ENCODE results near the gene RGCC.

RGCC gene

GRCh38 chr13:41468631-41469030, 11.3 kb downstream of the RGCC start:
- Histone ChIP-seq H3K9me3 (ENCODE audit: control insufficient read depth, low read length) (no peaks in the 10 kb centered on the region), H3K4me1 (ENCODE audit: control insufficient read depth, insufficient read depth, low read length, poor library complexity, severe bottlenecking) (peaks cover 47% of the 10 kb centered on the region), H3K27me3 (replicated peaks; ENCODE audit: control insufficient read depth, insufficient read depth, low read length, poor library complexity, severe bottlenecking) (no peaks in the 10 kb centered on the region), H3K27ac (ENCODE audit: insufficient read depth, low read length, poor library complexity, severe bottlenecking) (peak overlapping the region; percentile 20), H3K36me3 (ENCODE audit: control insufficient read depth, insufficient read depth, low read length) (peaks cover 47% of the 10 kb centered on the region), H3K4me3 (ENCODE audit: insufficient read depth, low read depth, low read length, poor library complexity, severe bottlenecking) (no peak overlapping the region)
- no peak for DNase-seq

GRCh38 chr13:41470196-41470595, 12.8 kb downstream of the RGCC start:
- DNase-seq, result no peak
- Histone ChIP-seq H3K27me3 (replicated peaks; ENCODE audit: control insufficient read depth, insufficient read depth, low read length, poor library complexity, severe bottlenecking) (no peaks in the 10 kb centered on the region), H3K4me3 (ENCODE audit: insufficient read depth, low read depth, low read length, poor library complexity, severe bottlenecking) (no peak overlapping the region), H3K4me1 (ENCODE audit: control insufficient read depth, insufficient read depth, low read length, poor library complexity, severe bottlenecking) (peaks cover 31% of the 10 kb centered on the region), H3K9me3 (ENCODE audit: control insufficient read depth, low read length) (no peaks in the 10 kb centered on the region), H3K27ac (ENCODE audit: insufficient read depth, low read length, poor library complexity, severe bottlenecking) (no peak overlapping the region), H3K36me3 (ENCODE audit: control insufficient read depth, insufficient read depth, low read length) (peaks cover 42% of the 10 kb centered on the region)

- Histone ChIP-seq H3K4me3 (ENCODE audit: insufficient read depth, low read depth, low read length, poor library complexity, severe bottlenecking) (no peak overlapping the region), H3K36me3 (ENCODE audit: control insufficient read depth, insufficient read depth, low read length) (peaks cover 38% of the 10 kb centered on the region), H3K27me3 (replicated peaks; ENCODE audit: control insufficient read depth, insufficient read depth, low read length, poor library complexity, severe bottlenecking) (no peaks in the 10 kb centered on the region), H3K4me1 (ENCODE audit: control insufficient read depth, insufficient read depth, low read length, poor library complexity, severe bottlenecking) (peaks cover 16% of the 10 kb centered on the region), H3K9me3 (ENCODE audit: control insufficient read depth, low read length) (no peaks in the 10 kb centered on the region), H3K27ac (ENCODE audit: insufficient read depth, low read length, poor library complexity, severe bottlenecking) (no peak overlapping the region)
- no peak for DNase-seq
Measured at GRCh38 chr13:41471785-41472184, 14.4 kb downstream of the RGCC start.

GRCh38 chr13:41487222-41487621, 29.9 kb downstream of the RGCC start:
- H3K4me3 ChIP-seq (ENCODE audit: insufficient read depth, low read depth, low read length, poor library complexity, severe bottlenecking), result no peak overlapping the region
- H3K27me3 ChIP-seq (replicated peaks; ENCODE audit: control insufficient read depth, insufficient read depth, low read length, poor library complexity, severe bottlenecking), result no peaks in the 10 kb centered on the region
- H3K27ac ChIP-seq (ENCODE audit: insufficient read depth, low read length, poor library complexity, severe bottlenecking), result no peak overlapping the region
- DNase-seq, result no peak
- no peaks in the 10 kb centered on the region for H3K36me3 ChIP-seq (ENCODE audit: control insufficient read depth, insufficient read depth, low read length)
- H3K4me1 ChIP-seq (ENCODE audit: control insufficient read depth, insufficient read depth, low read length, poor library complexity, severe bottlenecking), result peaks cover 6% of the 10 kb centered on the region
- H3K9me3 ChIP-seq (ENCODE audit: control insufficient read depth, low read length), result no peaks in the 10 kb centered on the region

- H3K9me3 ChIP-seq (ENCODE audit: control insufficient read depth, low read length), result no peaks in the 10 kb centered on the region
- no peak overlapping the region for H3K4me3 ChIP-seq (ENCODE audit: insufficient read depth, low read depth, low read length, poor library complexity, severe bottlenecking)
- DNase-seq, result no peak
- peaks cover 15% of the 10 kb centered on the region for H3K4me1 ChIP-seq (ENCODE audit: control insufficient read depth, insufficient read depth, low read length, poor library complexity, severe bottlenecking)
- no peaks in the 10 kb centered on the region for H3K27me3 ChIP-seq (replicated peaks; ENCODE audit: control insufficient read depth, insufficient read depth, low read length, poor library complexity, severe bottlenecking)
- H3K27ac ChIP-seq (ENCODE audit: insufficient read depth, low read length, poor library complexity, severe bottlenecking), result no peak overlapping the region
- no peaks in the 10 kb centered on the region for H3K36me3 ChIP-seq (ENCODE audit: control insufficient read depth, insufficient read depth, low read length)
Measured at GRCh38 chr13:41488124-41488523, 30.8 kb downstream of the RGCC start.

GRCh38 chr13:41490371-41491015, 33.1 kb downstream of the RGCC start:
- no peak overlapping the region for H3K4me3 ChIP-seq (ENCODE audit: insufficient read depth, low read depth, low read length, poor library complexity, severe bottlenecking)
- H3K27ac ChIP-seq (ENCODE audit: insufficient read depth, low read length, poor library complexity, severe bottlenecking), result no peak overlapping the region
- H3K27me3 ChIP-seq (replicated peaks; ENCODE audit: control insufficient read depth, insufficient read depth, low read length, poor library complexity, severe bottlenecking), result no peaks in the 10 kb centered on the region
- no peak for DNase-seq
- peaks cover 25% of the 10 kb centered on the region for H3K4me1 ChIP-seq (ENCODE audit: control insufficient read depth, insufficient read depth, low read length, poor library complexity, severe bottlenecking)
- H3K9me3 ChIP-seq (ENCODE audit: control insufficient read depth, low read length), result no peaks in the 10 kb centered on the region
- no peaks in the 10 kb centered on the region for H3K36me3 ChIP-seq (ENCODE audit: control insufficient read depth, insufficient read depth, low read length)

GRCh38 chr13:41491436-41491835, 34.1 kb downstream of the RGCC start:
- Histone ChIP-seq H3K4me1 (ENCODE audit: control insufficient read depth, insufficient read depth, low read length, poor library complexity, severe bottlenecking) (peaks cover 25% of the 10 kb centered on the region), H3K27me3 (replicated peaks; ENCODE audit: control insufficient read depth, insufficient read depth, low read length, poor library complexity, severe bottlenecking) (no peaks in the 10 kb centered on the region), H3K9me3 (ENCODE audit: control insufficient read depth, low read length) (no peaks in the 10 kb centered on the region)

GRCh38 chr13:41492432-41493260, 35.3 kb downstream of the RGCC start:
- Histone ChIP-seq H3K4me3 (ENCODE audit: insufficient read depth, low read depth, low read length, poor library complexity, severe bottlenecking) (peak overlapping the region; percentile 14), H3K4me1 (ENCODE audit: control insufficient read depth, insufficient read depth, low read length, poor library complexity, severe bottlenecking) (peaks cover 25% of the 10 kb centered on the region), H3K9me3 (ENCODE audit: control insufficient read depth, low read length) (no peaks in the 10 kb centered on the region), H3K27ac (ENCODE audit: insufficient read depth, low read length, poor library complexity, severe bottlenecking) (peak overlapping the region; percentile 80), H3K27me3 (replicated peaks; ENCODE audit: control insufficient read depth, insufficient read depth, low read length, poor library complexity, severe bottlenecking) (no peaks in the 10 kb centered on the region), H3K36me3 (ENCODE audit: control insufficient read depth, insufficient read depth, low read length) (no peaks in the 10 kb centered on the region)
- DNase-seq, result no peak

More at GRCh38 chr13:41491436-41491835, 34.1 kb downstream of the RGCC start:
- no peaks in the 10 kb centered on the region for H3K36me3 ChIP-seq (ENCODE audit: control insufficient read depth, insufficient read depth, low read length)
- DNase-seq, result no peak
- H3K27ac ChIP-seq (ENCODE audit: insufficient read depth, low read length, poor library complexity, severe bottlenecking), result no peak overlapping the region
- H3K4me3 ChIP-seq (ENCODE audit: insufficient read depth, low read depth, low read length, poor library complexity, severe bottlenecking), result no peak overlapping the region

- DNase-seq, result no peak
Measured at GRCh38 chr13:41494202-41494601, 36.9 kb downstream of the RGCC start.

GRCh38 chr13:41495044-41495443, 37.7 kb downstream of the RGCC start:
- no peak for DNase-seq
- no peaks in the 10 kb centered on the region for H3K36me3 ChIP-seq (ENCODE audit: control insufficient read depth, insufficient read depth, low read length)
- H3K27me3 ChIP-seq (replicated peaks; ENCODE audit: control insufficient read depth, insufficient read depth, low read length, poor library complexity, severe bottlenecking), result no peaks in the 10 kb centered on the region
- no peaks in the 10 kb centered on the region for H3K9me3 ChIP-seq (ENCODE audit: control insufficient read depth, low read length)
- peaks cover 25% of the 10 kb centered on the region for H3K4me1 ChIP-seq (ENCODE audit: control insufficient read depth, insufficient read depth, low read length, poor library complexity, severe bottlenecking)
- H3K27ac ChIP-seq (ENCODE audit: insufficient read depth, low read length, poor library complexity, severe bottlenecking), result no peak overlapping the region
- H3K4me3 ChIP-seq (ENCODE audit: insufficient read depth, low read depth, low read length, poor library complexity, severe bottlenecking), result no peak overlapping the region

More at GRCh38 chr13:41494202-41494601, 36.9 kb downstream of the RGCC start:
- Histone ChIP-seq H3K36me3 (ENCODE audit: control insufficient read depth, insufficient read depth, low read length) (no peaks in the 10 kb centered on the region), H3K27ac (ENCODE audit: insufficient read depth, low read length, poor library complexity, severe bottlenecking) (peak overlapping the region; percentile 80), H3K4me3 (ENCODE audit: insufficient read depth, low read depth, low read length, poor library complexity, severe bottlenecking) (no peak overlapping the region), H3K4me1 (ENCODE audit: control insufficient read depth, insufficient read depth, low read length, poor library complexity, severe bottlenecking) (peaks cover 25% of the 10 kb centered on the region), H3K27me3 (replicated peaks; ENCODE audit: control insufficient read depth, insufficient read depth, low read length, poor library complexity, severe bottlenecking) (no peaks in the 10 kb centered on the region), H3K9me3 (ENCODE audit: control insufficient read depth, low read length) (no peaks in the 10 kb centered on the region)

Data from effector memory CD4-positive, alpha-beta T cell (primary cell).